ENCODE measurements around the gene CHST12.

CHST12 gene

DNA sequence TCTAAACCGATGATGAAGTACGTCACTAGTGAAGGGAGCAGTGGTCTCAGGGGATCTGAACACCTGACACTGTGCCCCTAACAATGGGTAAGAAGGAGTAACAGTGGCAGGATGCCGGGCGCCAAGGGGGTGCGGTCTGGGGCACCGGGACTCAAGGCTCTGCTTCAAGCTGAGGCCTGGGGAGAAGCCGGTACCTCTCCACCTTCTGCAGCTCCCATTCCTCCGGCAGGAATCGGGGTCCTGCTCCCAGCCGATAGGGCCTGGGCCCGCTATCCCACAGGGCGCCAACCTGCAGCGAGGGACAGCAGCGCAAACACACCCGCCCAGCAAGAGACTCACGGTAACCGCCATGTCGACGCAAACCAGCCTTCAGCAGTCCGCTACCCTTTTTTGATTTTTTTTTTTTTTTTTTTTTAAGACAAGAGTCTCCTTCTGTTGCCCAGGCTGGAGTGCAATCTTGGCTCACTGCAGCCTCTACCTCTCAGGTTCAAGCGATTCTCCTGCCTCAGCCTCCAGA, 8.8 kb upstream of the CHST12 start:
- TF ChIP-seq, protein P1, sequence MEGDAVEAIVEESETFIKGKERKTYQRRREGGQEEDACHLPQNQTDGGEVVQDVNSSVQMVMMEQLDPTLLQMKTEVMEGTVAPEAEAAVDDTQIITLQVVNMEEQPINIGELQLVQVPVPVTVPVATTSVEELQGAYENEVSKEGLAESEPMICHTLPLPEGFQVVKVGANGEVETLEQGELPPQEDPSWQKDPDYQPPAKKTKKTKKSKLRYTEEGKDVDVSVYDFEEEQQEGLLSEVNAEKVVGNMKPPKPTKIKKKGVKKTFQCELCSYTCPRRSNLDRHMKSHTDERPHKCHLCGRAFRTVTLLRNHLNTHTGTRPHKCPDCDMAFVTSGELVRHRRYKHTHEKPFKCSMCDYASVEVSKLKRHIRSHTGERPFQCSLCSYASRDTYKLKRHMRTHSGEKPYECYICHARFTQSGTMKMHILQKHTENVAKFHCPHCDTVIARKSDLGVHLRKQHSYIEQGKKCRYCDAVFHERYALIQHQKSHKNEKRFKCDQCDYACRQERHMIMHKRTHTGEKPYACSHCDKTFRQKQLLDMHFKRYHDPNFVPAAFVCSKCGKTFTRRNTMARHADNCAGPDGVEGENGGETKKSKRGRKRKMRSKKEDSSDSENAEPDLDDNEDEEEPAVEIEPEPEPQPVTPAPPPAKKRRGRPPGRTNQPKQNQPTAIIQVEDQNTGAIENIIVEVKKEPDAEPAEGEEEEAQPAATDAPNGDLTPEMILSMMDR (IDR thresholded peaks at IDR 0.05; ENCODE audit: low read depth, low read length, poor library complexity, severe bottlenecking): no peak
- TF ChIP-seq EZH2phosphoT487 (IDR thresholded peaks at IDR 0.05; ENCODE audit: borderline replicate concordance, low read length): no peak
- Histone ChIP-seq H3K79me2 (ENCODE audit: control insufficient read depth, low read length) (no peaks in the 10 kb centered on the region), H3F3A (ENCODE audit: control insufficient read depth, insufficient read depth) (no peaks in the 10 kb centered on the region; the same call in 1 of the 2 replicates), H3K27me3 (ENCODE audit: control insufficient read depth, low read length) (0 out of 2 replicates have a peak, but pooled peaks cover 4% of the 10 kb centered on the region), H3K4me2 (ENCODE audit: low read length) (no peak overlapping the region), H3K36me3 (ENCODE audit: control insufficient read depth, low read length) (no peaks in the 10 kb centered on the region), H3K4me1 (ENCODE audit: control insufficient read depth, low read length) (peaks cover 14% of the 10 kb centered on the region), H4K20me1 (ENCODE audit: control insufficient read depth, insufficient read depth, low read depth, low read length) (no peaks in the 10 kb centered on the region), H3K9me2 (replicated peaks; ENCODE audit: control insufficient read depth, low read length) (no peaks in the 10 kb centered on the region), H3K27ac (ENCODE audit: low read depth, low read length) (no peak overlapping the region), H3K9me3 (ENCODE audit: control insufficient read depth, insufficient read depth, low read length) (no peaks in the 10 kb centered on the region), H3K4me3 (ENCODE audit: low read length) (no peak overlapping the region)

DNA sequence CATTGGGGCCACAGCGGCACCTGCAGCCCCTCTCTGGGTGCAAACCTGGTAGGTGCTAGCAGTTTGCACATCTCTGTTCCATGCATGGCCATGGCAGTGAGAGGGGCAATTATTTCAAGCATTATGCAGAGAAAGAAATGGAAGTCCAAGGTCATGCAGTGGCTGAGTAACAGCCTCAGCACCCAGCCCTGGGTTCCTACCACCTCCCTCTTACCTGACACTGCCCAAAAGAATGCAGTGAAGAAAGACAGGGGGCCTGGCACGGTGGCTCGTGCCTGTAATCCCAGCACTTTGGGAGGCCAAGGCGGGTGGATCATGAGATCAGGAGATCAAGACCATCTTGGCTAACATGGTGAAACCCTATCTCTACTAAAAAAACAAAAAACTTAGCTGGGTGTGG, 4.9 kb upstream of the CHST12 start:
- Histone ChIP-seq H3K4me2 (ENCODE audit: low read length) (no peak overlapping the region), H3K9me2 (replicated peaks; ENCODE audit: control insufficient read depth, low read length) (no peaks in the 10 kb centered on the region), H3K9me3 (ENCODE audit: control insufficient read depth, insufficient read depth, low read length) (no peaks in the 10 kb centered on the region), H3K4me3 (ENCODE audit: low read length) (no peak overlapping the region), H3K4me1 (ENCODE audit: control insufficient read depth, low read length) (peaks cover 15% of the 10 kb centered on the region), H3K36me3 (ENCODE audit: control insufficient read depth, low read length) (no peaks in the 10 kb centered on the region), H3K27ac (ENCODE audit: low read depth, low read length) (no peak overlapping the region), H3K27me3 (ENCODE audit: control insufficient read depth, low read length) (0 out of 2 replicates have a peak, but pooled peaks cover 4% of the 10 kb centered on the region), H3F3A (ENCODE audit: control insufficient read depth, insufficient read depth) (no peaks in the 10 kb centered on the region), H4K20me1 (ENCODE audit: control insufficient read depth, insufficient read depth, low read depth, low read length) (no peaks in the 10 kb centered on the region), H3K79me2 (ENCODE audit: control insufficient read depth, low read length) (no peaks in the 10 kb centered on the region)
- TF ChIP-seq EZH2phosphoT487 (IDR thresholded peaks at IDR 0.05; ENCODE audit: borderline replicate concordance, low read length): no peak
- TF ChIP-seq, protein P1 (IDR thresholded peaks at IDR 0.05; ENCODE audit: low read depth, low read length, poor library complexity, severe bottlenecking): no peak

DNA sequence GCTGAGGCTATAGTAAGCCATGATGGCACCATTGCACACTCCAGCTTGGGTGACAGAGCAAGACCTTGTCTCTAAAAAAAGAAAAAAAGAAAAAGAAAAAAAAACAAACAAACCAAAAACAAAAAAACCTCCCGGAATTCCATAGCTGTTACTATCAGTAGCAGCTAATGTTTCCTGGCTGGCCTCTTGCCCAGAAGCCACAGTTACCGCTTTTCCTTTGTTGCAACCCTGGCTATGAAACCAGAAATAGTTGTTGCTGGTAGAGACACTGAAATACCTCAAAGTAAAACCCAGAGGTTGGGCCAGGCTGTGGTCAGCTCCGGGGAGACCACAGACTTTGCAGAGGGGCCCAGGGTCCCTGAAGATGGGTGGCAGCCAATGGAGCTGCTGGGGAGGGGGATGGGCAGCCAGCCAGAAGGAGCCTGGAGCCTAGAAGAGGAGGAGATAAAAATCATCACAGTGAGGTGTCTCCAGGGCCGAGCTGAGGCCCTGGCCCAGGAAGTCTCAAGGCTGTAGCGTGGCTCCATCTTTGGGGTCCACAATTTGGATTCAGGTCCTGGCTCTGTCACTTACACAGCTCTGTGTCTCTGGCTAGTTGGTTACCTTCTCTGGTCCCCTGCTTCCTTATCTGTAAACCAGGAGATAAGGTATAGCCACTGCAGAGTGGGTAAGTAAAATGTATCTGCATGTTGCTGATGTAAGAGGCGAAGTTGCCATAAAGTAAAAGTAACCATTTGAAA, 3.4 kb upstream of the CHST12 start:
- Histone ChIP-seq H3F3A (ENCODE audit: control insufficient read depth, insufficient read depth) (0 out of 2 replicates have a peak, but pooled peaks cover 5% of the 10 kb centered on the region), H3K4me3 (ENCODE audit: low read length) (no peak overlapping the region), H3K36me3 (ENCODE audit: control insufficient read depth, low read length) (no peaks in the 10 kb centered on the region)

More for the DNA sequence above, 3.4 kb upstream of the CHST12 start:
- Histone ChIP-seq H3K4me1 (ENCODE audit: control insufficient read depth, low read length) (peaks cover 27% of the 10 kb centered on the region), H3K9me3 (ENCODE audit: control insufficient read depth, insufficient read depth, low read length) (no peaks in the 10 kb centered on the region), H3K4me2 (ENCODE audit: low read length) (no peak overlapping the region), H3K27ac (ENCODE audit: low read depth, low read length) (no peak overlapping the region), H3K27me3 (ENCODE audit: control insufficient read depth, low read length) (peaks cover 18% of the 10 kb centered on the region), H4K20me1 (ENCODE audit: control insufficient read depth, insufficient read depth, low read depth, low read length) (no peaks in the 10 kb centered on the region), H3K79me2 (ENCODE audit: control insufficient read depth, low read length) (no peaks in the 10 kb centered on the region), H3K9me2 (replicated peaks; ENCODE audit: control insufficient read depth, low read length) (no peaks in the 10 kb centered on the region)
- TF ChIP-seq, protein P1 (IDR thresholded peaks at IDR 0.05; ENCODE audit: low read depth, low read length, poor library complexity, severe bottlenecking): no peak
- no peak for TF ChIP-seq EZH2phosphoT487 (IDR thresholded peaks at IDR 0.05; ENCODE audit: borderline replicate concordance, low read length)
